Erythroblast (primary cell): ENCODE measurements around the gene HTT-AS.
"Not testable (repeated sequence)": the region's sequence is repeated elsewhere in the genome, so short reads cannot be mapped to it uniquely, and the experiment has no call there.

ENCODE experiments used
- DNase-seq, 2 experiments: peaks; one replicate each; lab custom pipeline; 2025; lab: John Stamatoyannopoulos, UW
- GATA1 ChIP-seq: IDR thresholded peaks from 2 replicates; pipeline ENCODE4 v1.6.1; 2011; ENCODE audit warnings: low read depth, mild to moderate bottlenecking, control low read depth, low read length, moderate library complexity
- POLR2A ChIP-seq: IDR thresholded peaks from 2 replicates; pipeline ENCODE4 v1.6.1; 2011; ENCODE audit warnings: mild to moderate bottlenecking, low read length

The HTT-AS gene

GRCh38 chr4:3107691-3108121, 33.4 kb upstream of the HTT-AS start:
- TF ChIP-seq POLR2A (no peak), GATA1 (no peak)
- DNase-seq = no peak

- TF ChIP-seq POLR2A (no peak), GATA1 (no peak)
- no peak for DNase-seq
Observed at GRCh38 chr4:3107271-3107670, 32.9 kb upstream of the HTT-AS start.

- no peak for TF ChIP-seq GATA1
- peak; percentile 74 to 89 for DNase-seq
Observed at GRCh38 chr4:3106339-3107186, 32.2 kb upstream of the HTT-AS start.

- TF ChIP-seq POLR2A = no peak
- TF ChIP-seq GATA1 = no peak
- DNase-seq = no peak
Observed at GRCh38 chr4:3098346-3098745, 24.0 kb upstream of the HTT-AS start.

GRCh38 chr4:3096202-3096601, 21.9 kb upstream of the HTT-AS start:
- DNase-seq = no peak
- TF ChIP-seq POLR2A = no peak
- TF ChIP-seq GATA1 = no peak

- DNase-seq = not testable (repeated sequence)
Observed at GRCh38 chr4:3094701-3095100, 20.4 kb upstream of the HTT-AS start.

- no peak for DNase-seq
- TF ChIP-seq POLR2A (no peak), GATA1 (no peak)
Observed at GRCh38 chr4:3091464-3091863, 17.1 kb upstream of the HTT-AS start.

- TF ChIP-seq POLR2A (no peak), GATA1 (no peak)
- DNase-seq = no peak
Observed at GRCh38 chr4:3087115-3087797, 12.9 kb upstream of the HTT-AS start.

GRCh38 chr4:3085948-3086670, 11.8 kb upstream of the HTT-AS start:
- DNase-seq = no peak
- TF ChIP-seq POLR2A (no peak), GATA1 (no peak)

- no peak for TF ChIP-seq GATA1
- TF ChIP-seq POLR2A = no peak
- no peak for DNase-seq
Observed at GRCh38 chr4:3083732-3084131, 9.4 kb upstream of the HTT-AS start.

- TF ChIP-seq GATA1 (no peak), POLR2A (no peak)
- DNase-seq = peak; percentile 26 to 65
Observed at GRCh38 chr4:3082925-3083515, 8.7 kb upstream of the HTT-AS start.

- TF ChIP-seq POLR2A (no peak), GATA1 (peak; percentile 21)
- peak; percentile 62 to 86 for DNase-seq
Observed at GRCh38 chr4:3079694-3080123, 5.4 kb upstream of the HTT-AS start.

GRCh38 chr4:3077796-3078195, 3.5 kb upstream of the HTT-AS start:
- DNase-seq = no peak

More at GRCh38 chr4:3077796-3078195, 3.5 kb upstream of the HTT-AS start:
- TF ChIP-seq POLR2A (no peak), GATA1 (no peak)
